ENCODE data around the gene SNAI1. TPM values are rescaled to one million over a fixed set of nuclear protein-coding genes. Genes with fewer than 3 reads are reported as not detected.
A peak's percentile ranks its signal among the peaks of the same experiment; 100 is the strongest.

SNAI1 gene
- total and polyA plus RNA-seq, 2 of the 4 experiments (the other 2 are of a cell fraction), result 0.54 to 13.7 TPM

DNA sequence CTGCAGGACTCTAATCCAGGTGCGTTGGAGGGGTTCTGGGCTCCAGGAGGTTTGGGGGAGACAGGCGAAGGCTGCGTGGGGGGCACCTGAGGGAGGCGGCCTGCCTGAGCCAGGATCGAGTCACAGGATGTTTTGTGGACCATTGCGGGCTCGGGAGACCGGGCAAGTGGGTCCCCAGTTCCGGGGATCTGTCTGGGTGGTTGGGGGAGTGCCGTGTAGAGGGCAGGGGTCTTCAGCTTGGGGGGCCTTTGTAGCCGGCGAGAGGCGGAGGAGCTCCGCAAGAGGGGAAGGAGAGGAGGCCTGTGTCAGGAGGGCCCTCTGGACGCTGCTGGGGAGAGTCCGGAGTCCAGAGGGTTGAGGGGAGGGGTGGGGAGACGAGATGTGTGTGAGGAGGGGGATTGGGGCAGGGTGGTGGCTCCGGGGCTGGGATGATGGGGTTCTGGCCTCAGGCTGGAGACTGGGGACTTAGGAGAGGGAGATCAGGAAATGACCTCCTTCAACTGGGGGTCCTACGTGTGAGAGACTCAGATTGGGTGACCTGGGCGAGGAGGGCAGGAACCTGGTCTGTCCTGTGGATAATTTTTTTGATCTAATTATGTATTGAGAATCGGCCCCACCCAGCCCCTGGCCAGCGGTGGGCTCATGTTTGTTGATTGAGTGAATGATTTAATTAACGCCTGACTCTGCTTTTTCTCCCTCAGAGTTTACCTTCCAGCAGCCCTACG is 505 bp downstream of the SNAI1 start:
- in situ Hi-C loops (cut with MboI; ENCODE audit: low sequenced_read_pairs), result loop anchor here (5.0 kb wide), 2 partner anchors 89 to 194 kb away; no protein-coding TSS in a partner anchor
- H3K36me3 ChIP-seq (ENCODE audit: control insufficient read depth, insufficient read depth, low read length), result peaks cover 11% of the 10 kb centered on the region
- dilution Hi-C loops (cut with HindIII; ENCODE audit: low sequenced_read_pairs, unreplicated experiment), result no loop called here
- no TSS peak for BruUV-seq (replicated peaks)
- H3K9ac ChIP-seq (ENCODE audit: low read depth, low read length), result peak overlapping the region; percentile 93
- peak overlapping the region; percentile 98 for H3K4me2 ChIP-seq (ENCODE audit: low read depth, low read length)
- peak overlapping the region; percentile 93 for H3K4ac ChIP-seq (ENCODE audit: low read depth, low read length)
- peaks cover 30% of the 10 kb centered on the region for H3K4me1 ChIP-seq (ENCODE audit: control insufficient read depth, insufficient read depth, low read length)
- H2BK15ac ChIP-seq (ENCODE audit: low read depth, low read length), result no peak overlapping the region
- H2BK5ac ChIP-seq (ENCODE audit: low read depth, low read length, poor library complexity, severe bottlenecking), result peak overlapping the region; percentile 83
- H4K8ac ChIP-seq (ENCODE audit: low read depth in 2 of 2, low read length in 2 of 2), result peak overlapping the region; percentile 41 to 71; a peak in 2 of 4 replicates
- H3K9me1 ChIP-seq (ENCODE audit: insufficient read depth, low read length), result peaks cover 10% of the 10 kb centered on the region
- no peak for DNase-seq
- H3K56ac ChIP-seq (ENCODE audit: extremely low read depth, insufficient read depth, low read length), result peak overlapping the region; percentile 70
- no peak overlapping the region for H2BK20ac ChIP-seq (ENCODE audit: low read depth, low read length)
- ATAC-seq (ENCODE audit: low read depth), result peak; percentile 2
- peak overlapping the region; percentile 80 for H3K27ac ChIP-seq (ENCODE audit: insufficient read depth, low read length)
- peak overlapping the region; percentile 89 for H3K23ac ChIP-seq (ENCODE audit: low read depth, low read length)
- POLR2A ChIA-PET (ENCODE audit: unreplicated experiment), result interaction anchor here (0.6 to 0.7 kb wide), 4 partner anchors 87 to 875 kb away, joined by 3 to 10 read pairs (median 3); no protein-coding TSS in a partner anchor
- H2BK120ac ChIP-seq (ENCODE audit: low read depth, low read length), result peak overlapping the region; percentile 76
- H2AFZ ChIP-seq (replicated peaks; ENCODE audit: low read length, poor library complexity), result peak overlapping the region; percentile 90
- peak overlapping the region; percentile 94 for H4K91ac ChIP-seq (ENCODE audit: insufficient read depth, low read depth, low read length)
- H4K20me1 ChIP-seq (ENCODE audit: insufficient read depth, low read length), result peaks cover 7% of the 10 kb centered on the region
- H3K4me3 ChIP-seq (ENCODE audit: insufficient read depth, low read depth, low read length), result peak overlapping the region; percentile 92
- no peaks in the 10 kb centered on the region for H3K27me3 ChIP-seq (ENCODE audit: control insufficient read depth, insufficient read depth, low read length)
- peak overlapping the region; percentile 98 for H2AK5ac ChIP-seq (ENCODE audit: low read depth, low read length)
- peaks cover 8 to 55% of the 10 kb centered on the region in 2 experiments; a peak in 3 of 4 replicates for H3K79me1 ChIP-seq (ENCODE audit: low read depth in 1 of 2, low read length in 2 of 2)
- WGBS, 2 experiments (ENCODE audit: extremely low coverage in 2 of 2, insufficient read length in 1 of 2), result 2% methylated on average over 11 of the region's 24 CpGs; no CpG with 5 or more reads in 1 of the 2 experiments
- peak overlapping the region; percentile 10; the same call in 1 of the 2 replicates for H4K5ac ChIP-seq (ENCODE audit: low read depth, low read length)
- H3K14ac ChIP-seq (replicated peaks; ENCODE audit: low read depth, low read length), result peak overlapping the region; percentile 96
- no peaks in the 10 kb centered on the region for H3K9me3 ChIP-seq (ENCODE audit: control insufficient read depth, insufficient read depth, low read length)
- intact Hi-C loops (cut with micrococcal nuclease), result loop anchor here (2.0 kb wide), 1 partner anchor 186 kb away; no protein-coding TSS in a partner anchor
- peak overlapping the region; percentile 45; the same call in 1 of the 2 replicates for H3K18ac ChIP-seq (ENCODE audit: low read depth, low read length)
- peak overlapping the region; percentile 89 for H2AK9ac ChIP-seq (replicated peaks; ENCODE audit: low read depth, low read length, poor library complexity)
- CTCF ChIA-PET, result interaction anchor here (2.2 kb wide), 1 partner anchor 88 kb away, joined by 17 read pairs; no protein-coding TSS in a partner anchor
- no peak for TF ChIP-seq NFE2L2 (IDR thresholded peaks at IDR 0.05; ENCODE audit: low read depth, low read length)
- no peak for TF ChIP-seq CHD1 (IDR thresholded peaks at IDR 0.05; ENCODE audit: low read depth, low read length)
- no peak for TF ChIP-seq RAD21 (IDR thresholded peaks at IDR 0.05; ENCODE audit: low read length)
- TF ChIP-seq RCOR1 (IDR thresholded peaks at IDR 0.05; ENCODE audit: insufficient replicate concordance, low read length), result no peak
- no peak for TF ChIP-seq CEBPB (IDR thresholded peaks at IDR 0.05; ENCODE audit: low read depth, low read length)
- TF ChIP-seq BHLHE40 (IDR thresholded peaks at IDR 0.05; ENCODE audit: low read depth, low read length), result no peak
- TF ChIP-seq SMC3 (IDR thresholded peaks at IDR 0.05; ENCODE audit: low read depth, low read length), result no peak
- TF ChIP-seq, protein P1, sequence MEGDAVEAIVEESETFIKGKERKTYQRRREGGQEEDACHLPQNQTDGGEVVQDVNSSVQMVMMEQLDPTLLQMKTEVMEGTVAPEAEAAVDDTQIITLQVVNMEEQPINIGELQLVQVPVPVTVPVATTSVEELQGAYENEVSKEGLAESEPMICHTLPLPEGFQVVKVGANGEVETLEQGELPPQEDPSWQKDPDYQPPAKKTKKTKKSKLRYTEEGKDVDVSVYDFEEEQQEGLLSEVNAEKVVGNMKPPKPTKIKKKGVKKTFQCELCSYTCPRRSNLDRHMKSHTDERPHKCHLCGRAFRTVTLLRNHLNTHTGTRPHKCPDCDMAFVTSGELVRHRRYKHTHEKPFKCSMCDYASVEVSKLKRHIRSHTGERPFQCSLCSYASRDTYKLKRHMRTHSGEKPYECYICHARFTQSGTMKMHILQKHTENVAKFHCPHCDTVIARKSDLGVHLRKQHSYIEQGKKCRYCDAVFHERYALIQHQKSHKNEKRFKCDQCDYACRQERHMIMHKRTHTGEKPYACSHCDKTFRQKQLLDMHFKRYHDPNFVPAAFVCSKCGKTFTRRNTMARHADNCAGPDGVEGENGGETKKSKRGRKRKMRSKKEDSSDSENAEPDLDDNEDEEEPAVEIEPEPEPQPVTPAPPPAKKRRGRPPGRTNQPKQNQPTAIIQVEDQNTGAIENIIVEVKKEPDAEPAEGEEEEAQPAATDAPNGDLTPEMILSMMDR (conservative IDR thresholded peaks at IDR 0.05; ENCODE audit: low read depth, low read length), result no peak
- TF ChIP-seq, protein P2, sequence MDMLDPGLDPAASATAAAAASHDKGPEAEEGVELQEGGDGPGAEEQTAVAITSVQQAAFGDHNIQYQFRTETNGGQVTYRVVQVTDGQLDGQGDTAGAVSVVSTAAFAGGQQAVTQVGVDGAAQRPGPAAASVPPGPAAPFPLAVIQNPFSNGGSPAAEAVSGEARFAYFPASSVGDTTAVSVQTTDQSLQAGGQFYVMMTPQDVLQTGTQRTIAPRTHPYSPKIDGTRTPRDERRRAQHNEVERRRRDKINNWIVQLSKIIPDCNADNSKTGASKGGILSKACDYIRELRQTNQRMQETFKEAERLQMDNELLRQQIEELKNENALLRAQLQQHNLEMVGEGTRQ (IDR thresholded peaks at IDR 0.05; ENCODE audit: low read depth, low read length), result no peak; the same call in 1 of the 2 replicates
- TF ChIP-seq POLR2A (IDR thresholded peaks at IDR 0.05; ENCODE audit: low read depth, low read length), result no peak
- no peak for TF ChIP-seq MAFK (IDR thresholded peaks at IDR 0.05; ENCODE audit: low read depth, low read length)
- TF ChIP-seq MAZ (IDR thresholded peaks at IDR 0.05; ENCODE audit: borderline replicate concordance, low read depth, low read length), result no peak
- TF ChIP-seq RFX5 (IDR thresholded peaks at IDR 0.05; ENCODE audit: low read depth, low read length), result no peak
- TF ChIP-seq, protein P3, sequence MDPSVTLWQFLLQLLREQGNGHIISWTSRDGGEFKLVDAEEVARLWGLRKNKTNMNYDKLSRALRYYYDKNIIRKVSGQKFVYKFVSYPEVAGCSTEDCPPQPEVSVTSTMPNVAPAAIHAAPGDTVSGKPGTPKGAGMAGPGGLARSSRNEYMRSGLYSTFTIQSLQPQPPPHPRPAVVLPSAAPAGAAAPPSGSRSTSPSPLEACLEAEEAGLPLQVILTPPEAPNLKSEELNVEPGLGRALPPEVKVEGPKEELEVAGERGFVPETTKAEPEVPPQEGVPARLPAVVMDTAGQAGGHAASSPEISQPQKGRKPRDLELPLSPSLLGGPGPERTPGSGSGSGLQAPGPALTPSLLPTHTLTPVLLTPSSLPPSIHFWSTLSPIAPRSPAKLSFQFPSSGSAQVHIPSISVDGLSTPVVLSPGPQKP (IDR thresholded peaks at IDR 0.05; ENCODE audit: borderline replicate concordance, low read depth, low read length), result no peak

All from IMR-90 (cell line).